ENCODE measurements around the gene FAM170B.

Gene FAM170B

GRCh38 chr10:49172777-49173132 is 38.9 kb upstream of the FAM170B start:
- Mint-ChIP-seq H3K36me3 (ENCODE audit: low read depth) (no peaks in the 10 kb centered on the region), H3K27ac (no peak overlapping the region), H3K4me3 (no peak overlapping the region), H3K27me3 (no peaks in the 10 kb centered on the region), H3K4me1 (ENCODE audit: low read depth) (peaks cover 36% of the 10 kb centered on the region), H3K9me3 (no peaks in the 10 kb centered on the region)

DNA sequence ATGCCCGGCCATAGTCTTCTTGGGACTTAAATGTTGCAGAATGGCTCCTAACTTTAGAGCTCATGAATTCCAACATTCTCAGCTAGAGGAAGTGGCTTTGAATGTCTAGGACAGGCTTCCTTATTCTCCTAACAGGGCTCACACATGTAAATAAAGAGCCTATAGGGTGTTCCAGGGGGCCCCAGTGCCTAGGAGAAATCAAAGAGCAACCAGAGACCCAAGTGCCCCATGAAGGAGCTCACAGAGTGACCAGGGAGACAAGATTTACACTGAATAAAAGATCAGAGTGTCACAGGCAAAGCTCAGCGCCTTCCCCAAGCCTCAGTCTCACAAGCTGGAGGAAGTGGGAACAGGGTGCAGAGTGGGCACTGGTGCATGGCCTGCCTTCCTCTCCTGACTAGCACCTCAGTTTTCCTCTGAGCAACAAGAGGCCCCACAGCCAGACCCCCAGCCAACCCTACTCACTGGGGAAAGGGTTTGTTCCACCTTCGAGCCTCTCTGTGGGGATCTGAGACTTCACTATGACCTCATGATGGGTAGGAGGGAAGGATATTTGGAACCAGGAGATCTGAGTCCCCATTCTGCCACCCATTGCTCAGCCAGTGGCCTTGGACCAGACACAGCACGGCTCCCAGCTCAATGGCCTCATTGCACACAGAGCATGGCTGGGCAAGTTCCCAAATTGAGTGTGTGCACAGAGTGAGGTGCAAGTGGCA is 38.4 kb upstream of the FAM170B start:
- Mint-ChIP-seq H3K4me1 (ENCODE audit: low read depth) (peaks cover 31% of the 10 kb centered on the region), H3K4me3 (no peak overlapping the region), H3K27ac (no peak overlapping the region), H3K27me3 (no peaks in the 10 kb centered on the region), H3K9me3 (no peaks in the 10 kb centered on the region), H3K36me3 (ENCODE audit: low read depth) (no peaks in the 10 kb centered on the region)

GRCh38 chr10:49171326-49172060 is 37.7 kb upstream of the FAM170B start:
- H3K27ac Mint-ChIP-seq: no peak overlapping the region
- H3K4me3 Mint-ChIP-seq: no peak overlapping the region
- no peaks in the 10 kb centered on the region for H3K36me3 Mint-ChIP-seq (ENCODE audit: low read depth)
- no peaks in the 10 kb centered on the region for H3K27me3 Mint-ChIP-seq
- peaks cover 26% of the 10 kb centered on the region for H3K4me1 Mint-ChIP-seq (ENCODE audit: low read depth)
- H3K9me3 Mint-ChIP-seq: no peaks in the 10 kb centered on the region

DNA sequence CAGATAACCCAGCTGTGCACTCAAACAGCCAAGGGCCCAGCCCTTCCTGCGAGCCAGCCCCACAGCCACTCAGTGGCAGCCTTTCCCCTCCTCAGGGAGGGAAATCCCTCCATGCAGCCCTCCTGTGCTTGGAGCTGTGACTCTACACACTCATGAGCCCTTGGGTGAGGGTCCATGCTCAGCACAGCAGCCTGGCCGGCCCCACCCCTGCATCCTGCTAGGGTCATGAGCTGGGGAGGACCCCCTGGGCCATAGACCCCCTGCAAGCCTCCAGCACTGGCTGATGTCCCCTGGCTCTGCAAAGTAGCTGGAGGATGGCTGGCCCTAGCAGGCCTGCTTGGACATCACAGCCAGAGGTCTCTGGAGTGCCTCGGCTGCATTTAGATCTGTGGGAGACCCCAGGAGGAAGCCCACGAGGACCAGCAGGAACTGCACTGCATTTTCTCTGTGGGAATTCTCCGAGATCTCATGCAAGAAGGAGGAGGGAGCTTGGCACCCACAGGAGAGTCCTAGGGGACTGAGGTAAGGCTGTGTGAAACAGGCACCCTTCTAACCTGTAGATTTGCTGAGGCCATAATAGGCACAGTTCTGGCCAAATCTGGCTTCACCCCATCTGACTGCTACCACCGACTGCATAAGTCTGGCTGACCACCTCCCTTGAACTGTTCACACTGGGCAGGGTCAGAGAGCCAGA is 37.0 kb upstream of the FAM170B start:
- Mint-ChIP-seq H3K36me3 (ENCODE audit: low read depth) (no peaks in the 10 kb centered on the region), H3K9me3 (no peaks in the 10 kb centered on the region), H3K27ac (no peak overlapping the region), H3K4me3 (no peak overlapping the region), H3K4me1 (ENCODE audit: low read depth) (peaks cover 23% of the 10 kb centered on the region), H3K27me3 (no peaks in the 10 kb centered on the region)

- Mint-ChIP-seq H3K36me3 (ENCODE audit: low read depth) (no peaks in the 10 kb centered on the region), H3K4me1 (ENCODE audit: low read depth) (peaks cover 22% of the 10 kb centered on the region), H3K27me3 (no peaks in the 10 kb centered on the region), H3K4me3 (no peak overlapping the region), H3K9me3 (no peaks in the 10 kb centered on the region), H3K27ac (no peak overlapping the region)
These were observed 36.0 kb upstream of the FAM170B start for GRCh38 chr10:49169776-49170175.

DNA sequence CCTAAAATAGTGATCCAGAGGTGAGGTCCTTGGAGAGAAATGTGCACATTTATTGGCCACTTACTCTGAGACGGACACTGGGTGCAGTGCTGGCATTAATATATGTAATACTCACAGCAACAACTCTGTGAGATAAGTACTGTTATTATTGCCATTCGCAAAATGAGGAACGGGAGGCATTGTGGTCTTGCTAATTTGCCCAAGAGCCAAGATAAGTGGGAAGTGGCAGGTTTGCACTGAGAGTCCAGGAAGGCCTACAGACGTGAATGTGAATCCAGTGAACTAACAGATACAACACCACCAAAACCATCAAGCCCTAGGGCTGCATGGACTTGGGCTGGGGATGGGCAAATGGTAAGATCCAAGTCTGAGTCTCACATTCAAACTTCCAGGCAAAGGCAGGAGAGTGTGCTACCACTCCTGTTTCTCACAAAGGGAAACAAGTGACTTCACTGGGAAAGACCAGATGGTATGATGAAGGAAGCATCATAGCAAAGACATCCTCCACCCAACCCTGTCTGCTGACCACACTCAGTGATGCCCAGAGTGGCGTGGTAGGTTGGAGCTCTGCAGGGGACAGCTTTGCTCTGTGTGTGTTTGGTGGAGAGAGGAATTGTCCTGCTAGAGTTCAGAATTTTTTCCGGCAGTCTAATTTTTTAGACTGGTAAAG is 35.1 kb upstream of the FAM170B start:
- H3K9me3 Mint-ChIP-seq: no peaks in the 10 kb centered on the region
- no peak overlapping the region for H3K27ac Mint-ChIP-seq
- H3K36me3 Mint-ChIP-seq (ENCODE audit: low read depth): no peaks in the 10 kb centered on the region
- H3K4me1 Mint-ChIP-seq (ENCODE audit: low read depth): peaks cover 25% of the 10 kb centered on the region
- H3K27me3 Mint-ChIP-seq: peaks cover 5% of the 10 kb centered on the region
- H3K4me3 Mint-ChIP-seq: no peak overlapping the region

- H3K4me3 Mint-ChIP-seq: no peak overlapping the region
- H3K27ac Mint-ChIP-seq: no peak overlapping the region
- H3K9me3 Mint-ChIP-seq: no peaks in the 10 kb centered on the region
- H3K4me1 Mint-ChIP-seq (ENCODE audit: low read depth): peaks cover 18% of the 10 kb centered on the region
- H3K27me3 Mint-ChIP-seq: peaks cover 5% of the 10 kb centered on the region
- H3K36me3 Mint-ChIP-seq (ENCODE audit: low read depth): no peaks in the 10 kb centered on the region
These were observed 34.3 kb upstream of the FAM170B start for GRCh38 chr10:49168171-49168540.

- no peaks in the 10 kb centered on the region for H3K36me3 Mint-ChIP-seq (ENCODE audit: low read depth)
- H3K9me3 Mint-ChIP-seq: no peaks in the 10 kb centered on the region
- peak overlapping the region; percentile 83 for H3K27ac Mint-ChIP-seq
These were observed 33.8 kb upstream of the FAM170B start for GRCh38 chr10:49167425-49168170.

DNA sequence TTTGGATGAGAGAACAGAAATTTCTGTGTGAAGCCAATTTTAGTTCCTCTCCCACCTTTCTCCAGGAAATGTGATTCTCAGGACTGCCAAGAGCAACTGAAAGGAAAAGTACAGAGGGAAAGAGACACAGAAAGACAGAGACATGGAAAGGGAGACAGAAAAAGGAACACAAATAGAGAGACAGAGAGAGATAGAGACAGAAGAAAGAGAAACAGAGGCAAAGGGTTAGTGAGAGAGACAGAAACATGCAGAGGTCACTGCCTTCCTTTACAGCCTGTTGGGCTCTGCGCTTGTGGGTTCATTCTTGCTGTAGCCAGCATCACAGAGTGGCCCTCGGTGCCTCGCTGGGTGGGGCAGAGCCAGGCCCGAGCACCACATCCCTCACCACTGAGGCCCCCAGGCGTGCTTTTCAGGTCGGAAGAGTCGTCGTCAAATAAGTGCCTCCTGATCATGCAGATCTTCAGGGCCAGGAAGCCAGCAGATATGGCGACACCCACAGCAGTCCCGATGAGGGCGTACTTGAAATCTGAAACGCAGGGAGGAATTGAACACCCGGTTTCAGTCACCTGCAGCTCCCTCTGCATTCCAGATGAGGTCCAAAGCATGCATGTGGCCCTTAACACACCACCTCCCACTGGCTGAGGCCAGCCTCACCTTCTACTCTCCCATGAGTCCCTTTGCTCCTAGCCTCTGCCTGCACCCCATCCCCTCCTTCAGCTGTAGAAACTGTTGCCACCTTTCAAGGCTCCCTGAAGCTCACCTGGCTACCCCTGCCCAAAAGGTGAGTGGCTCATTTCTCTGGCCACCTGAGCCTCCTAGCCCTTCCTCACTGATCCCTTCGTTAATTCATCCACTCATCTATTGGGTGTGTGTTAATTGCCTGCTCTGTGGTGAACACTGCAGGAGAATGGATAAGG is 32.9 kb upstream of the FAM170B start:
- H3K4me3 Mint-ChIP-seq: no peak overlapping the region
- H3K36me3 Mint-ChIP-seq (ENCODE audit: low read depth): no peaks in the 10 kb centered on the region
- H3K27me3 Mint-ChIP-seq: peaks cover 5% of the 10 kb centered on the region
- peaks cover 23% of the 10 kb centered on the region for H3K4me1 Mint-ChIP-seq (ENCODE audit: low read depth)
- peak overlapping the region; percentile 83 for H3K27ac Mint-ChIP-seq
- no peaks in the 10 kb centered on the region for H3K9me3 Mint-ChIP-seq

More at GRCh38 chr10:49167425-49168170, 33.8 kb upstream of the FAM170B start:
- Mint-ChIP-seq H3K4me3 (no peak overlapping the region), H3K27me3 (peaks cover 5% of the 10 kb centered on the region), H3K4me1 (ENCODE audit: low read depth) (peaks cover 18% of the 10 kb centered on the region)

DNA sequence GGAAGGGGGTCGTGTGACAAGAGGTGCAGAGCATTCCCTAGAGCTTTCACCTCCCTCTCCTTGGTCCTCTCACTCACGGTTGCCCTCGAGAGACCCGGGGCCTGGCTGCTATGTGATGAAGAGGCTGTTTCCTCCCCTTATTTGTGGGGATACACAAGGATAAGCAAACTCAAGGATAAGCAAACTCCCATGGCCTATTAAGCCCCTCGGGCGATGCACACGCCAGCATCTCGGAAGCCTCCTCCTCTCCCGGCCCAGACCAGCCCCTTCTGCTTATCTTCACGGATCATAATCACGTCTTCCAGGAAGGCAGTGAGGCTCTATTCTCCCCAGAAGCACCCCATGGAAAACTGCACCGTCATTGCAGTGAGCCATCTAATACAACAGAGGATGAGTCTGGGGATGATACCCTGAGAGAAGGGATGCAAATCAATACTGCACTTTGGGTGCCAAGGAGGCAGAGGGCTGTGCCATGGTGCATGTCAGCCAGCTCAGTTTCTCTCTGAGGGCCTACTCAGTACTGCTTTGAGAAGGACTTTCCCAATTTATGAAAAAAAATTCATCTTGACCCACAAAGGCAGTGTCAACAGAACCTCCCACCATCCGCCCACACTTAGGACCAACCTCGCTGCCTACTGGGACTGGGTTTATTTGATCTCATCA is 32.1 kb upstream of the FAM170B start:
- no peak overlapping the region for H3K4me3 Mint-ChIP-seq
- no peaks in the 10 kb centered on the region for H3K9me3 Mint-ChIP-seq
- no peaks in the 10 kb centered on the region for H3K36me3 Mint-ChIP-seq (ENCODE audit: low read depth)
- peaks cover 5% of the 10 kb centered on the region for H3K27me3 Mint-ChIP-seq
- peak overlapping the region; percentile 83 for H3K27ac Mint-ChIP-seq
- peaks cover 23% of the 10 kb centered on the region for H3K4me1 Mint-ChIP-seq (ENCODE audit: low read depth)

GRCh38 chr10:49165259-49165658 is 31.4 kb upstream of the FAM170B start:
- H3K9me3 Mint-ChIP-seq: no peaks in the 10 kb centered on the region
- H3K27me3 Mint-ChIP-seq: peaks cover 5% of the 10 kb centered on the region
- H3K36me3 Mint-ChIP-seq (ENCODE audit: low read depth): no peaks in the 10 kb centered on the region
- H3K27ac Mint-ChIP-seq: no peak overlapping the region
- H3K4me3 Mint-ChIP-seq: no peak overlapping the region
- peaks cover 23% of the 10 kb centered on the region for H3K4me1 Mint-ChIP-seq (ENCODE audit: low read depth)

- Mint-ChIP-seq H3K36me3 (ENCODE audit: low read depth) (no peaks in the 10 kb centered on the region), H3K27me3 (peaks cover 5% of the 10 kb centered on the region), H3K27ac (peak overlapping the region; percentile 54), H3K9me3 (no peaks in the 10 kb centered on the region), H3K4me1 (ENCODE audit: low read depth) (peaks cover 23% of the 10 kb centered on the region), H3K4me3 (no peak overlapping the region)
These were observed 30.9 kb upstream of the FAM170B start for GRCh38 chr10:49164559-49165188.

DNA sequence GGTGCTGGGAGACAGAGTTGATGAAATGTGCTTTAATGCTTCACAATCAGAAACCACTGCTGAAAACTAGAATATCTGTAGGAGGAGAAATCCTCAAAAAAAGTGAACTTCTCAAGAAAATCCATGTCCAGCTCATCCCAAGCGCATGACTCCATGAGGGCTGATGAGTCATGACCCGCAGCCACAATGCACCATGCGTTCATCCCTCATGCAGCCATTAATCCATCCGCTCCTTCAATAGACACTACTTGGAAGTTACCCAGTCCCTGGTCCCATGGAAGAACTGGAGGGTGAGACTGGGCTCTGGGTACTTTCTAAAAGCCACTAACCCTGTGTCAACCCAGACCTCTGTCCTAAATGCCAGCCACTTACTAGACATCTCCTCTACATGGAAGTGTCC is 29.9 kb upstream of the FAM170B start:
- no peaks in the 10 kb centered on the region for H3K9me3 Mint-ChIP-seq
- H3K4me3 Mint-ChIP-seq: no peak overlapping the region
- no peaks in the 10 kb centered on the region for H3K36me3 Mint-ChIP-seq (ENCODE audit: low read depth)
- peaks cover 23% of the 10 kb centered on the region for H3K4me1 Mint-ChIP-seq (ENCODE audit: low read depth)
- no peak overlapping the region for H3K27ac Mint-ChIP-seq
- H3K27me3 Mint-ChIP-seq: peaks cover 5% of the 10 kb centered on the region

Data from stimulated activated naive CD8-positive, alpha-beta T cell treated with anti-CD3 and anti-CD28 coated beads, Interleukin-15, Interleukin-2, amounts not matched to agents 100 ng/mL and 50 ng/mL, for 24 hours (primary cell).